ENCODE measurements around the gene FRZB.

GRCh38 chr2:182814804-182815203, 51.6 kb downstream of the FRZB start:
- TF ChIP-seq CTCF (IDR thresholded peaks at IDR 0.05), result no peak
- no peak for TF ChIP-seq POLR2A (IDR thresholded peaks at IDR 0.05)

All from adrenal gland (tissue), 5 donors.